Measurements from ENCODE around the gene KANK2.
"Not testable (repeated sequence)": the region's sequence is repeated elsewhere in the genome, so short reads cannot be mapped to it uniquely, and the experiment has no call there.

KANK2 gene

DNA sequence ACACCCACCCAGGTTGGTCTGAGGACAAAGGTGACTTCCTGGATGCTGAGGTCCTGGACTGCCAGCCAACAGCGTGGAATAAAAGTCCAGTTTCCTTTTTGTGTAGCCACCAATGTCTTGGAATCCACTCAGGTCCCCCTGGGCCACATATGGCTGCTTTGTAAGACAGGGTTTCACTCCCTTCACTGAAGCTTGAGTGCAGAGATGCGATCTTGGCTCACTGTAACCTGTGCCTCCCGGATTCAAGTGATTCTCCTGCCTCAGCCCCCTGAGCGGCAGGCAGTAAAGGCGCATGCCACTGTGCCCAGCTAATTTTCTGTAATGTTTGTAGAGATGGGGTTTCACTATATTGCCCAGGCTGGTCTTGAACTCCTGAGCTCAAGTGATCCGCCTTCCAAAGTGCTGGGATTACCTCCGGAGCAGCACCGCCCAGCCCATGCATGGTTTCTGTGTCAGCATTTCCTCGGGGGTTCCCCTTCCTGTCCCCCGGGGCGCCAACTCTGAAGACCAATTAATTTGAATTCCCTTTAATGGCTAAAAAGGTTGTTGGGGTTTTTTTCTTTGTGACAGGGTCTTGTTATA, 17.5 kb downstream of the KANK2 start:
- DNase-seq (ENCODE audit: insufficient read length, low spot score) = no peak

DNA sequence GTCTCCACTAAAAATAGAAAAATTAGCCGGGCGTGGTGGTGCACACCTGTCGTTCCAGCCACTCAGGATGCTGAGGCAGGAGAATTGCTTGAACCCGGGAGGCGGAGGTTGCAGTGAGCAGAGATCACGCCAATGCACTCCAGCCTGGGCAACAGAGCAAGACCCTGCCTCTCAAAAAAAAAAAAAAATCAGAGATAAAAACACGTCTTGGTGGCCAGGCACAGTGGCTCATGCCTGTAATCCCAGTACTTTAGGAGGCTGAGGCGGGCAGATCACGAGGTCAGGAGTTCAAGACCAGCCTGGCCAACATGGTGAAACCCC, 18.2 kb downstream of the KANK2 start:
- FAIRE-seq; DNase-seq (ENCODE audit: insufficient read length, low spot score): not testable (repeated sequence)

More for the DNA sequence above, 17.5 kb downstream of the KANK2 start:
- TF ChIP-seq POLR2AphosphoS5 (IDR thresholded peaks at IDR 0.05; ENCODE audit: low read depth, low read length) = 0 out of 2 replicates have a peak, but pooled peaks have one; percentile 49
- no peak for TF ChIP-seq PAX5 (IDR thresholded peaks at IDR 0.05; ENCODE audit: insufficient read depth, low read length, severe bottlenecking)
- peak; percentile 81 for FAIRE-seq

DNA sequence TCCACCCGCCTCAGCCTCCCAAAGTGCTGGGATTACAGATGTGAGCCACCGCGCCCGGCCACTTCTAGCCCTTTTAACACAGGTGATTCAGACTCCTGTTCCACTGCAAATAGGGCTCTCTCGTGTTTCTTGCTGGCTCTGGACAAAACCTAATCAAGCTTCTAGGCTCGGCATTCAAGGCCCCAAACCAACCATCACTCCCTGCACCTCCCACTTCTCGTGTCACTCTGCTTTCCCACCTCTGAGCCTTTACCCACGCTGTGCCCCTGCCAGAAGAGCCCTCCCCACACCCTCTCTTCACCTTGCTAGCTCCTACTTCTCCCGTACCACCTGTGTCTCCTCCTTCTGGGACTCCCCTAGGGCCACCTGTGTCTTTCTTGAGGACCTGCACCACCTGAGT, 19.8 kb downstream of the KANK2 start:
- no peak for FAIRE-seq
- no peak for DNase-seq (ENCODE audit: insufficient read length, low spot score)

DNA sequence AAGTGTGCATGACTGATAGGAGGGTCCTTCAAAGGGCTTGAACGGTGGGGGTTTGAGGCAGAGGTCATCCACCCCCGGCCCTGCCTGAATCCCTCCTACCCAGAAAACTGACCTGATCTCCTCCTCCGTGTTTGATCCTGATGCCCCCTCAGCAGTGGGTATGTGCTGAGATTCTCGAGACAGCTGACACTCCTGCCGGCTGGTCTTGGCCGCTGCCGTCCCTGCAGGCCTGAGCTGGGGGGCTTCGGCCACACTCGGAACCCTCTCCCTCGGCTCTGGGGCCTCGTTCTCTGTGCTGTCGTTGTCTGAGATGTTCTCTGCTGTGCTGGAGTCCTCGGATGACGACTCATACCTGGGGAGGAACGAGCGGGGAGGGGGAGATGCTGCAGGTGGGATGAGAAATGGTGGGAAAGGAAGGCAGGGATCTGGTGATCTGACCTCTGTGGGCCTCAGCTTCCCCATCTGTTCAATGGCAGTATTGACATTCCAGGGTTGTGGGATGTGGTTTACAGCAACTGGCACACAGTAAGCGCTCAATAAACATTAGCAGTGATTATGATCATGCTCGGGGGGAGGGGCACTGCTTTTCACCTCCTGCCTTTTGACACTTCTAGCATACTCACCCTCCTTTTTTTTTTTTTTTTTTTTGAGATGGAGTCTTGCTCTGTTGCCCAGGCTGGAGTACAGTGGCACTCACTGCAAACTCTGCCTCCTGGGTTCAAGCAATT, 20.7 kb downstream of the KANK2 start:
- FAIRE-seq = no peak
- no peak for DNase-seq (ENCODE audit: insufficient read length, low spot score)
- no peak for TF ChIP-seq PAX5 (IDR thresholded peaks at IDR 0.05; ENCODE audit: insufficient read depth, low read length, severe bottlenecking)
- no peak for TF ChIP-seq POU2F2 (IDR thresholded peaks at IDR 0.05; ENCODE audit: low read depth, low read length)
- no peak for TF ChIP-seq POLR2A (IDR thresholded peaks at IDR 0.05; ENCODE audit: low read depth, low read length)
- no peak for TF ChIP-seq POLR2AphosphoS5 (IDR thresholded peaks at IDR 0.05; ENCODE audit: low read depth, low read length)
- TF ChIP-seq SPI1 (IDR thresholded peaks at IDR 0.05; ENCODE audit: low read depth, low read length) = no peak
- TF ChIP-seq TAF1 (IDR thresholded peaks at IDR 0.05; ENCODE audit: low read depth, low read length) = no peak

More for the DNA sequence above, 19.8 kb downstream of the KANK2 start:
- TF ChIP-seq PAX5 (IDR thresholded peaks at IDR 0.05; ENCODE audit: insufficient read depth, low read length, severe bottlenecking) (no peak), POU2F2 (IDR thresholded peaks at IDR 0.05; ENCODE audit: low read depth, low read length) (no peak), POLR2A (IDR thresholded peaks at IDR 0.05; ENCODE audit: low read depth, low read length) (no peak), SPI1 (IDR thresholded peaks at IDR 0.05; ENCODE audit: low read depth, low read length) (no peak), TAF1 (IDR thresholded peaks at IDR 0.05; ENCODE audit: low read depth, low read length) (no peak), POLR2AphosphoS5 (IDR thresholded peaks at IDR 0.05; ENCODE audit: low read depth, low read length) (no peak)

DNA sequence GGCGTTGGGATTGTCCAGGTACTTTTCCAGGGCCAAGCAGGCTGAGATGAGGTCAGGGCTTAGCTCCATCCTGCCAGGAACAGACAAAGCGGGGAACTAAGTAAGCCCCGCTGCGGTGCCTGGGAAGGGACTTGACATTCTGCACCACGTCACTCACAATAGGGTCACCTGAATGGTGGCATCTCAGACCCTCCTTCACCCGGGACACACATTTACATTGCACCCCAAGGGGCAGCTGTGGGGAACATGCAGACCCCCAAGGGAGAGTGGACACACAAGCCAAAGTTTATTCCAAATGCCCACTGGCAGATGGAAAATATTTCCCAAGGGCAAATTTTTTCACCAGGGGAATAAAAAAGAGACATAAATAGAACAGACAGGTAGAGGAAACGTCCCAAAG, 21.4 kb downstream of the KANK2 start:
- FAIRE-seq (no peak), DNase-seq (ENCODE audit: insufficient read length, low spot score) (no peak)
- no peak for TF ChIP-seq POU2F2 (IDR thresholded peaks at IDR 0.05; ENCODE audit: low read depth, low read length)
- TF ChIP-seq SPI1 (IDR thresholded peaks at IDR 0.05; ENCODE audit: low read depth, low read length) = no peak
- no peak for TF ChIP-seq TAF1 (IDR thresholded peaks at IDR 0.05; ENCODE audit: low read depth, low read length)
- no peak for TF ChIP-seq PAX5 (IDR thresholded peaks at IDR 0.05; ENCODE audit: insufficient read depth, low read length, severe bottlenecking)
- TF ChIP-seq POLR2A (IDR thresholded peaks at IDR 0.05; ENCODE audit: low read depth, low read length) = no peak
- no peak for TF ChIP-seq POLR2AphosphoS5 (IDR thresholded peaks at IDR 0.05; ENCODE audit: low read depth, low read length)

GRCh38 chr19:11174336-11174735, 23.0 kb downstream of the KANK2 start:
- DNase-seq (ENCODE audit: insufficient read length, low spot score) = no peak
- TF ChIP-seq SPI1 (IDR thresholded peaks at IDR 0.05; ENCODE audit: low read depth, low read length) = no peak
- no peak for TF ChIP-seq POU2F2 (IDR thresholded peaks at IDR 0.05; ENCODE audit: low read depth, low read length)
- TF ChIP-seq PAX5 (IDR thresholded peaks at IDR 0.05; ENCODE audit: insufficient read depth, low read length, severe bottlenecking) = no peak
- no peak for TF ChIP-seq POLR2A (IDR thresholded peaks at IDR 0.05; ENCODE audit: low read depth, low read length)
- no peak for TF ChIP-seq TAF1 (IDR thresholded peaks at IDR 0.05; ENCODE audit: low read depth, low read length)
- no peak for TF ChIP-seq POLR2AphosphoS5 (IDR thresholded peaks at IDR 0.05; ENCODE audit: low read depth, low read length)
- no peak for FAIRE-seq

- DNase-seq (ENCODE audit: insufficient read length, low spot score) (no peak), FAIRE-seq (no peak)
- TF ChIP-seq SPI1 (IDR thresholded peaks at IDR 0.05; ENCODE audit: low read depth, low read length) = no peak
- no peak for TF ChIP-seq POLR2AphosphoS5 (IDR thresholded peaks at IDR 0.05; ENCODE audit: low read depth, low read length)
- no peak for TF ChIP-seq PAX5 (IDR thresholded peaks at IDR 0.05; ENCODE audit: insufficient read depth, low read length, severe bottlenecking)
- TF ChIP-seq POU2F2 (IDR thresholded peaks at IDR 0.05; ENCODE audit: low read depth, low read length) = no peak
- no peak for TF ChIP-seq POLR2A (IDR thresholded peaks at IDR 0.05; ENCODE audit: low read depth, low read length)
- TF ChIP-seq TAF1 (IDR thresholded peaks at IDR 0.05; ENCODE audit: low read depth, low read length) = no peak
Observed at GRCh38 chr19:11173516-11174155, 23.7 kb downstream of the KANK2 start.

- FAIRE-seq (no peak), DNase-seq (ENCODE audit: insufficient read length, low spot score) (no peak)
- TF ChIP-seq SPI1 (IDR thresholded peaks at IDR 0.05; ENCODE audit: low read depth, low read length) (no peak), TAF1 (IDR thresholded peaks at IDR 0.05; ENCODE audit: low read depth, low read length) (no peak), POU2F2 (IDR thresholded peaks at IDR 0.05; ENCODE audit: low read depth, low read length) (no peak), PAX5 (IDR thresholded peaks at IDR 0.05; ENCODE audit: insufficient read depth, low read length, severe bottlenecking) (no peak), POLR2A (IDR thresholded peaks at IDR 0.05; ENCODE audit: low read depth, low read length) (no peak), POLR2AphosphoS5 (IDR thresholded peaks at IDR 0.05; ENCODE audit: low read depth, low read length) (no peak)
Observed at GRCh38 chr19:11172576-11172975, 24.8 kb downstream of the KANK2 start.

DNA sequence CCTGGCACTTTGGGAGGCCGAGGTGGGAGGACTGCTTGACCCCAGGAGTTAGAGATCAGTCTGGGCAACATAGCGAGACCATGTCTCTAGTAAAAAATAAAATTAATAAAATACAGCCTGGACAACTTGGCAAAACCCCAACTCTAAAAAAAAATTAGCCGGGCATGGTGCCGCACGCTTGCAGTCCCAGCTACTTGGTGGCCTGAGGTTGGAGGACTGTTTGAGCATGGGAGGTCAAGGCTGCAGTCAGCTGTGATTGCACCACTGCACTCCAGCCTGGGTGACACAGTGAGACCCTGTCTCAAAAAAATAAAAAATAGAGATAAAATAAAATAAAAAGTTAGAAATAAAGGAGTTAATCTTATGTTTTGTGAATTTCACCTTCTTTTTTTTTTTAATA, 26.2 kb downstream of the KANK2 start:
- no peak for DNase-seq (ENCODE audit: insufficient read length, low spot score)
- no peak for FAIRE-seq
- TF ChIP-seq POU2F2 (IDR thresholded peaks at IDR 0.05; ENCODE audit: low read depth, low read length) (no peak), SPI1 (IDR thresholded peaks at IDR 0.05; ENCODE audit: low read depth, low read length) (no peak), PAX5 (IDR thresholded peaks at IDR 0.05; ENCODE audit: insufficient read depth, low read length, severe bottlenecking) (no peak), TAF1 (IDR thresholded peaks at IDR 0.05; ENCODE audit: low read depth, low read length) (no peak), POLR2AphosphoS5 (IDR thresholded peaks at IDR 0.05; ENCODE audit: low read depth, low read length) (no peak), POLR2A (IDR thresholded peaks at IDR 0.05; ENCODE audit: low read depth, low read length) (no peak)

All from GM12891 (cell line).